A549 (cell line): ENCODE results near the gene CLASP1.

Experiments used
- E2F6 ChIP-seq: IDR thresholded peaks from 2 replicates; pipeline ENCODE4 v1.6.1; 2012; ENCODE audit warnings: low read depth, borderline replicate concordance
- MAZ ChIP-seq: fragments of 150-350 bp; IDR thresholded peaks from 2 replicates; pipeline ENCODE4 v1.6.1; 2014; ENCODE audit warnings: antibody characterized with exemption, low read depth, low read length, borderline replicate concordance
- MYC ChIP-seq: IDR thresholded peaks from 2 replicates; pipeline ENCODE4 v1.6.1; 2012; ENCODE audit warnings: mild to moderate bottlenecking, inconsistent platforms, low read length, improper control_type of control experiment, borderline replicate concordance
- REST ChIP-seq: fragments of 200-600 bp; sonication (generic); IDR thresholded peaks from 2 replicates; pipeline ENCODE4 v1.6.1; 2016; ENCODE audit warnings: antibody characterized with exemption, mild to moderate bottlenecking, moderate library complexity
- SMC3 ChIP-seq: fragments of >200 bp; sonication (Bioruptor Twin); formaldehyde crosslinking; IDR thresholded peaks from 3 replicates; pipeline ENCODE4 v1.6.1; 2018; ENCODE audit warnings: inconsistent platforms
- TP53 ChIP-seq: fragments of 250-450 bp; sonication (Bioruptor Pico); IDR thresholded peaks from 2 replicates; pipeline ENCODE4 v1.5.0; 2021; ENCODE audit warnings: mild to moderate bottlenecking, moderate library complexity
- TF ChIP-seq, protein P1 (sequence below): fragments of >200 bp; sonication (Bioruptor Twin); formaldehyde crosslinking; IDR thresholded peaks from 3 replicates; pipeline ENCODE4 v1.5.1; 2016

GRCh38 chr2:121638333-121638732, 10.9 kb downstream of the CLASP1 start:
- TF ChIP-seq, protein P1, sequence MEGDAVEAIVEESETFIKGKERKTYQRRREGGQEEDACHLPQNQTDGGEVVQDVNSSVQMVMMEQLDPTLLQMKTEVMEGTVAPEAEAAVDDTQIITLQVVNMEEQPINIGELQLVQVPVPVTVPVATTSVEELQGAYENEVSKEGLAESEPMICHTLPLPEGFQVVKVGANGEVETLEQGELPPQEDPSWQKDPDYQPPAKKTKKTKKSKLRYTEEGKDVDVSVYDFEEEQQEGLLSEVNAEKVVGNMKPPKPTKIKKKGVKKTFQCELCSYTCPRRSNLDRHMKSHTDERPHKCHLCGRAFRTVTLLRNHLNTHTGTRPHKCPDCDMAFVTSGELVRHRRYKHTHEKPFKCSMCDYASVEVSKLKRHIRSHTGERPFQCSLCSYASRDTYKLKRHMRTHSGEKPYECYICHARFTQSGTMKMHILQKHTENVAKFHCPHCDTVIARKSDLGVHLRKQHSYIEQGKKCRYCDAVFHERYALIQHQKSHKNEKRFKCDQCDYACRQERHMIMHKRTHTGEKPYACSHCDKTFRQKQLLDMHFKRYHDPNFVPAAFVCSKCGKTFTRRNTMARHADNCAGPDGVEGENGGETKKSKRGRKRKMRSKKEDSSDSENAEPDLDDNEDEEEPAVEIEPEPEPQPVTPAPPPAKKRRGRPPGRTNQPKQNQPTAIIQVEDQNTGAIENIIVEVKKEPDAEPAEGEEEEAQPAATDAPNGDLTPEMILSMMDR, result no peak
- TF ChIP-seq MYC, result no peak
- TF ChIP-seq REST, result no peak
- TF ChIP-seq MAZ, result no peak
- no peak for TF ChIP-seq TP53
- no peak for TF ChIP-seq E2F6
- no peak for TF ChIP-seq SMC3
